HCT116 (cell line): ENCODE data around the gene SMARCE1.

ENCODE experiments used
- CEBPB ChIP-seq: IDR thresholded peaks from 2 replicates; pipeline ENCODE4 v1.6.1; 2012; ENCODE audit warnings: low read depth
- EGR1 ChIP-seq: IDR thresholded peaks from 2 replicates; pipeline ENCODE4 v1.6.1; 2012; ENCODE audit warnings: low read depth
- EZH2 ChIP-seq: fragments of 200-600 bp; sonication (generic); IDR thresholded peaks from 2 replicates; pipeline ENCODE4 v1.6.1; 2017; ENCODE audit warnings: antibody characterized with exemption, mixed run types
- EZH2phosphoT487 ChIP-seq: fragments of 200-600 bp; IDR thresholded peaks from 2 replicates; pipeline ENCODE4 v1.6.1; 2018; ENCODE audit warnings: antibody characterized with exemption, borderline replicate concordance
- FOSL1 ChIP-seq: IDR thresholded peaks from 2 replicates; pipeline ENCODE4 v1.6.1; 2012; ENCODE audit warnings: low read depth
- POLR2A ChIP-seq: IDR thresholded peaks from 2 replicates; pipeline ENCODE4 v1.7.0; 2011; ENCODE audit warnings: borderline replicate concordance; ENCODE audit not compliant: insufficient read depth, insufficient read length; ENCODE audit errors: extremely low read depth
- POLR2AphosphoS5 ChIP-seq: IDR thresholded peaks from 2 replicates; pipeline ENCODE4 v1.6.1; 2011; ENCODE audit warnings: mild to moderate bottlenecking, low read depth, low read length, moderate library complexity
- RAD21 ChIP-seq: IDR thresholded peaks from 2 replicates; pipeline ENCODE4 v1.6.1; 2012; ENCODE audit warnings: low read depth, mild to moderate bottlenecking
- TCF7L2 ChIP-seq: IDR thresholded peaks from 2 replicates; pipeline ENCODE4 v1.7.0; 2011; ENCODE audit warnings: borderline replicate concordance, inconsistent platforms; ENCODE audit not compliant: insufficient read depth, insufficient read length; ENCODE audit errors: extremely low read depth
- YY1 ChIP-seq: IDR thresholded peaks from 2 replicates; pipeline ENCODE4 v1.6.1; 2011; ENCODE audit warnings: low read length, low read depth, moderate library complexity, mild to moderate bottlenecking; ENCODE audit not compliant: insufficient replicate concordance; ENCODE audit errors: extremely low read depth
- ZNF274 ChIP-seq: fragments of 200-500 bp; sonication (Bioruptor generic); IDR thresholded peaks from 2 replicates; pipeline ENCODE4 v1.6.1; 2014; ENCODE audit warnings: mild to moderate bottlenecking, low read depth, low read length, inconsistent platforms
- TF ChIP-seq, protein P1 (sequence below), 3 experiments: fragments of 200-600 bp in 1 of 3; sonication (generic) in 1 of 3; IDR thresholded peaks in 2 of 3; conservative IDR thresholded peaks in 1 of 3; 2 replicates each; pipeline ENCODE4 v1.5.1; 2012 to 2017; ENCODE audit warnings: low read depth in 2 of 3, low read length in 2 of 3, antibody characterized with exemption in 1 of 3, borderline replicate concordance in 1 of 3, control low read depth in 1 of 3, mild to moderate bottlenecking in 1 of 3, mixed read lengths in 1 of 3, mixed run types in 1 of 3, moderate library complexity in 1 of 3; ENCODE audit not compliant: insufficient read depth in 1 of 3
- TF ChIP-seq, protein P2 (sequence below): IDR thresholded peaks from 2 replicates; pipeline ENCODE4 v1.6.1; 2012; ENCODE audit warnings: low read depth

DNA sequence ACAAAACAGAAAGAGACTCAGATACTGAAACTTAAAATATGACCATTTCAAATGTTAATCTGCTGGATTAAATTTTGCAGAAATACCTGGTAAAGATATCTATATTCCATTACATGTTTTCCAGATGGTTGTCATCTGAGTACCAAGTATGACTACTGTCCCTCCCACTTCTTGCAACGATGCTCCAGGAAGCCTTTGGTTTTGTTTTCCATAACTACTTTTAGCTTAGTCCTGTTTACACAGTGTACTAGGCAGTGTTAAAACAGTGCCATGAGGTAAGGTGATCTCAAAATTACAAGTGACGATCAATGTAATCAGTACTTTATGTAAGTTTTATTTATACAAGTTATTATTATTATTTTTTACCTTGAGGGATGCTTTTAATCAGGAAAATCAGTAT is 17.8 kb downstream of the SMARCE1 start:
- TF ChIP-seq, protein P1, sequence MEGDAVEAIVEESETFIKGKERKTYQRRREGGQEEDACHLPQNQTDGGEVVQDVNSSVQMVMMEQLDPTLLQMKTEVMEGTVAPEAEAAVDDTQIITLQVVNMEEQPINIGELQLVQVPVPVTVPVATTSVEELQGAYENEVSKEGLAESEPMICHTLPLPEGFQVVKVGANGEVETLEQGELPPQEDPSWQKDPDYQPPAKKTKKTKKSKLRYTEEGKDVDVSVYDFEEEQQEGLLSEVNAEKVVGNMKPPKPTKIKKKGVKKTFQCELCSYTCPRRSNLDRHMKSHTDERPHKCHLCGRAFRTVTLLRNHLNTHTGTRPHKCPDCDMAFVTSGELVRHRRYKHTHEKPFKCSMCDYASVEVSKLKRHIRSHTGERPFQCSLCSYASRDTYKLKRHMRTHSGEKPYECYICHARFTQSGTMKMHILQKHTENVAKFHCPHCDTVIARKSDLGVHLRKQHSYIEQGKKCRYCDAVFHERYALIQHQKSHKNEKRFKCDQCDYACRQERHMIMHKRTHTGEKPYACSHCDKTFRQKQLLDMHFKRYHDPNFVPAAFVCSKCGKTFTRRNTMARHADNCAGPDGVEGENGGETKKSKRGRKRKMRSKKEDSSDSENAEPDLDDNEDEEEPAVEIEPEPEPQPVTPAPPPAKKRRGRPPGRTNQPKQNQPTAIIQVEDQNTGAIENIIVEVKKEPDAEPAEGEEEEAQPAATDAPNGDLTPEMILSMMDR (IDR thresholded peaks at IDR 0.05 in 2 of 3, conservative IDR thresholded peaks at IDR 0.05 in 1 of 3; ENCODE audit: borderline replicate concordance in 1 of 3, insufficient read depth in 1 of 3, low read depth in 2 of 3, low read length in 2 of 3), result no peak
- TF ChIP-seq EZH2phosphoT487 (no peak), POLR2AphosphoS5 (no peak), CEBPB (no peak), POLR2A (no peak), RAD21 (no peak), YY1 (no peak), EGR1 (no peak), EZH2 (no peak), ZNF274 (no peak), TCF7L2 (no peak), FOSL1 (no peak)
- TF ChIP-seq, protein P2, sequence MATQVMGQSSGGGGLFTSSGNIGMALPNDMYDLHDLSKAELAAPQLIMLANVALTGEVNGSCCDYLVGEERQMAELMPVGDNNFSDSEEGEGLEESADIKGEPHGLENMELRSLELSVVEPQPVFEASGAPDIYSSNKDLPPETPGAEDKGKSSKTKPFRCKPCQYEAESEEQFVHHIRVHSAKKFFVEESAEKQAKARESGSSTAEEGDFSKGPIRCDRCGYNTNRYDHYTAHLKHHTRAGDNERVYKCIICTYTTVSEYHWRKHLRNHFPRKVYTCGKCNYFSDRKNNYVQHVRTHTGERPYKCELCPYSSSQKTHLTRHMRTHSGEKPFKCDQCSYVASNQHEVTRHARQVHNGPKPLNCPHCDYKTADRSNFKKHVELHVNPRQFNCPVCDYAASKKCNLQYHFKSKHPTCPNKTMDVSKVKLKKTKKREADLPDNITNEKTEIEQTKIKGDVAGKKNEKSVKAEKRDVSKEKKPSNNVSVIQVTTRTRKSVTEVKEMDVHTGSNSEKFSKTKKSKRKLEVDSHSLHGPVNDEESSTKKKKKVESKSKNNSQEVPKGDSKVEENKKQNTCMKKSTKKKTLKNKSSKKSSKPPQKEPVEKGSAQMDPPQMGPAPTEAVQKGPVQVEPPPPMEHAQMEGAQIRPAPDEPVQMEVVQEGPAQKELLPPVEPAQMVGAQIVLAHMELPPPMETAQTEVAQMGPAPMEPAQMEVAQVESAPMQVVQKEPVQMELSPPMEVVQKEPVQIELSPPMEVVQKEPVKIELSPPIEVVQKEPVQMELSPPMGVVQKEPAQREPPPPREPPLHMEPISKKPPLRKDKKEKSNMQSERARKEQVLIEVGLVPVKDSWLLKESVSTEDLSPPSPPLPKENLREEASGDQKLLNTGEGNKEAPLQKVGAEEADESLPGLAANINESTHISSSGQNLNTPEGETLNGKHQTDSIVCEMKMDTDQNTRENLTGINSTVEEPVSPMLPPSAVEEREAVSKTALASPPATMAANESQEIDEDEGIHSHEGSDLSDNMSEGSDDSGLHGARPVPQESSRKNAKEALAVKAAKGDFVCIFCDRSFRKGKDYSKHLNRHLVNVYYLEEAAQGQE, result no peak
